Hematopoietic multipotent progenitor cell treated with erythropoietin and hydrocortisone succinate and interleukin-3 and kit ligand, for 8 days (in vitro differentiated cells): ENCODE results near the gene USP17L28.
A peak's percentile ranks its signal among the peaks of the same experiment; 100 is the strongest.
"Not testable (repeated sequence)": the region's sequence is repeated elsewhere in the genome, so short reads cannot be mapped to it uniquely, and the experiment has no call there.

Experiments used
- DNase-seq: peaks from one replicate; pipeline ENCODE4 v3.0.0-alpha.2; 2015

USP17L28 gene

GRCh38 chr4:9348593-9348992 is at the start of gene USP17L28:
Gene USP17L28 (plus strand): TSS chr4:9348893. CDS start chr4:9348893, 0 bp downstream.
- DNase-seq: not testable (repeated sequence)

- DNase-seq: not testable (repeated sequence)
Measured at GRCh38 chr4:9324191-9324590, 24.5 kb upstream of the USP17L28 start.

- DNase-seq: not testable (repeated sequence)
Measured at GRCh38 chr4:9324865-9325264, 23.8 kb upstream of the USP17L28 start, which contains the start of gene USP17L24. Gene USP17L24 (plus strand): TSS chr4:9325165. CDS start chr4:9325165, 0 bp downstream.

GRCh38 chr4:9329611-9330010 is 19.1 kb upstream of the USP17L28 start, which contains the start of gene USP17L25:
Gene USP17L25 (plus strand): TSS chr4:9329911. CDS start chr4:9329911, 0 bp downstream.
- not testable (repeated sequence) for DNase-seq

GRCh38 chr4:9334358-9334757 is 14.3 kb upstream of the USP17L28 start, which contains the start of gene USP17L26:
Gene USP17L26 (plus strand): TSS chr4:9334658. CDS start chr4:9334658, 0 bp downstream.
- not testable (repeated sequence) for DNase-seq

- not testable (repeated sequence) for DNase-seq
Measured at GRCh38 chr4:9339103-9339502, 9.6 kb upstream of the USP17L28 start, which contains the start of gene USP17L5. Gene USP17L5 (plus strand): TSS chr4:9339403. CDS start chr4:9339403, 0 bp downstream.

- DNase-seq: not testable (repeated sequence)
Measured at GRCh38 chr4:9343848-9344247, 4.8 kb upstream of the USP17L28 start, which contains the start of gene USP17L27. Gene USP17L27 (plus strand): TSS chr4:9344148. CDS start chr4:9344148, 0 bp downstream.

GRCh38 chr4:9350866-9351265 is 2.2 kb downstream of the USP17L28 start:
- DNase-seq: not testable (repeated sequence)

- not testable (repeated sequence) for DNase-seq
Measured at GRCh38 chr4:9353338-9353737, 4.6 kb downstream of the USP17L28 start, which contains the start of gene USP17L29. Gene USP17L29 (plus strand): TSS chr4:9353638. CDS start chr4:9353638, 0 bp downstream.

- not testable (repeated sequence) for DNase-seq
Measured at GRCh38 chr4:9362829-9363228, 14.1 kb downstream of the USP17L28 start, which contains the start of gene USP17L30. Gene USP17L30 (plus strand): TSS chr4:9363129. CDS start chr4:9363129, 0 bp downstream.

- not testable (repeated sequence) for DNase-seq
Measured at GRCh38 chr4:9379881-9380280, 31.2 kb downstream of the USP17L28 start.

GRCh38 chr4:9381012-9381534 is 32.4 kb downstream of the USP17L28 start:
- peak; percentile 1 for DNase-seq

GRCh38 chr4:9384126-9384525 is 35.4 kb downstream of the USP17L28 start:
- no peak for DNase-seq

GRCh38 chr4:9389001-9389400 is 40.3 kb downstream of the USP17L28 start:
- DNase-seq: not testable (repeated sequence)
